ENCODE data around the gene MIA.

- TF ChIP-seq CTCF (tag by site-specific recombination; IDR thresholded peaks at IDR 0.05) (no peak), ZNF26 (tag by site-specific recombination; IDR thresholded peaks at IDR 0.05) (no peak), ZNF398 (tag by site-specific recombination; IDR thresholded peaks at IDR 0.05) (no peak), REPIN1 (tag by site-specific recombination; IDR thresholded peaks at IDR 0.05; ENCODE audit: low read depth) (no peak), AEBP2 (tag by site-specific recombination; IDR thresholded peaks at IDR 0.05; ENCODE audit: borderline replicate concordance) (no peak), ZNF350 (tag by site-specific recombination; IDR thresholded peaks at IDR 0.05) (no peak), ZNF175 (tag by site-specific recombination; IDR thresholded peaks at IDR 0.05) (no peak), ZNF423 (tag by site-specific recombination; IDR thresholded peaks at IDR 0.05) (no peak), PATZ1 (tag by site-specific recombination; IDR thresholded peaks at IDR 0.05) (no peak), ZSCAN5A (tag by site-specific recombination; IDR thresholded peaks at IDR 0.05) (no peak), YY1 (tag by site-specific recombination; IDR thresholded peaks at IDR 0.05) (no peak)
Observed at GRCh38 chr19:40805258-40805868, 30.0 kb downstream of the MIA start.
